H9 (cell line): ENCODE results near the gene CCDC110. TPM values are rescaled to one million over a fixed set of nuclear protein-coding genes. Genes with fewer than 3 reads are reported as not detected.
"Not testable (repeated sequence)": the region's sequence is repeated elsewhere in the genome, so short reads cannot be mapped to it uniquely, and the experiment has no call there.

Source experiments
- DNase-seq: peaks from one replicate; pipeline ENCODE4 v3.0.0-alpha.2; 2017
- H2AFZ ChIP-seq: one replicate; pipeline ENCODE4 v1.6.1; 2013; ENCODE audit warnings: mild to moderate bottlenecking, low read length, control low read depth, moderate library complexity
- H2AK5ac ChIP-seq: 2 replicates; pipeline ENCODE4 v1.6.1; 2013; ENCODE audit warnings: low read length, control low read depth, mixed read lengths; ENCODE audit not compliant: insufficient read length
- H2BK120ac ChIP-seq: one replicate; pipeline ENCODE4 v1.6.1; 2013; ENCODE audit warnings: low read depth, mild to moderate bottlenecking, low read length, control low read depth, inconsistent platforms; ENCODE audit not compliant: poor library complexity, severe bottlenecking
- H2BK12ac ChIP-seq: 2 replicates; pipeline ENCODE4 v1.6.1; 2013; ENCODE audit warnings: low read length, control low read depth, mixed read lengths, low read depth; ENCODE audit not compliant: insufficient read length
- H2BK15ac ChIP-seq: 2 replicates; pipeline ENCODE4 v1.6.1; 2013; ENCODE audit warnings: low read depth, low read length, control low read depth
- H2BK20ac ChIP-seq: one replicate; pipeline ENCODE4 v1.6.1; 2013; ENCODE audit warnings: low read depth, mild to moderate bottlenecking, low read length, control low read depth, inconsistent platforms; ENCODE audit not compliant: poor library complexity, severe bottlenecking
- H2BK5ac ChIP-seq: 2 replicates; pipeline ENCODE4 v1.6.1; 2013; ENCODE audit warnings: low read length, control low read depth, mixed read lengths; ENCODE audit not compliant: insufficient read length
- H3K14ac ChIP-seq: 2 replicates; pipeline ENCODE4 v1.6.1; 2013; ENCODE audit warnings: low read length, control low read depth; ENCODE audit not compliant: insufficient read depth
- H3K18ac ChIP-seq: 2 replicates; pipeline ENCODE4 v1.6.1; 2013; ENCODE audit warnings: low read depth, mild to moderate bottlenecking, mixed read lengths, low read length, control low read depth; ENCODE audit not compliant: insufficient read length
- H3K23ac ChIP-seq: 2 replicates; pipeline ENCODE4 v1.6.1; 2013; ENCODE audit warnings: low read length, control low read depth, mixed read lengths, low read depth; ENCODE audit not compliant: insufficient read length
- H3K23me2 ChIP-seq: 2 replicates; pipeline ENCODE4 v1.6.1; 2013; ENCODE audit warnings: low read depth, mild to moderate bottlenecking, mixed read lengths, low read length, control low read depth; ENCODE audit not compliant: insufficient read length, poor library complexity, severe bottlenecking
- H3K27ac ChIP-seq: 2 replicates; pipeline ENCODE4 v1.5.1; 2013; ENCODE audit warnings: low read length, control low read depth, mixed read lengths, low read depth; ENCODE audit not compliant: insufficient read length
- H3K27me3 ChIP-seq: 2 replicates; pipeline ENCODE4 v1.6.1; 2013; ENCODE audit warnings: low read length, control low read depth, inconsistent platforms; ENCODE audit not compliant: insufficient read depth
- H3K4ac ChIP-seq: 2 replicates; pipeline ENCODE4 v1.6.1; 2013; ENCODE audit warnings: low read depth, mild to moderate bottlenecking, control low read depth, inconsistent platforms, low read length, moderate library complexity
- H3K4me1 ChIP-seq: 2 replicates; pipeline ENCODE4 v1.6.1; 2013; ENCODE audit warnings: low read length, control low read depth, inconsistent platforms; ENCODE audit not compliant: insufficient read depth
- H3K4me2 ChIP-seq: 2 replicates; pipeline ENCODE4 v1.6.1; 2013; ENCODE audit warnings: low read length, control low read depth, mixed read lengths; ENCODE audit not compliant: insufficient read length, insufficient read depth
- H3K56ac ChIP-seq: 2 replicates; pipeline ENCODE4 v1.6.1; 2013; ENCODE audit warnings: low read depth, mild to moderate bottlenecking, mixed read lengths, low read length, control low read depth; ENCODE audit not compliant: insufficient read length
- H3K79me1 ChIP-seq: 2 replicates; pipeline ENCODE4 v1.6.1; 2013; ENCODE audit warnings: low read depth, mild to moderate bottlenecking, moderate library complexity, low read length, control low read depth, inconsistent platforms; ENCODE audit not compliant: insufficient read depth, poor library complexity, severe bottlenecking
- H3K79me2 ChIP-seq: 2 replicates; pipeline ENCODE4 v1.6.1; 2013; ENCODE audit warnings: low read length, control low read depth, inconsistent platforms; ENCODE audit not compliant: insufficient read depth
- H3K9ac ChIP-seq: 2 replicates; pipeline ENCODE4 v1.6.1; 2013; ENCODE audit warnings: low read length, control low read depth, mixed read lengths; ENCODE audit not compliant: insufficient read length; ENCODE audit errors: extremely low read depth
- H3K9me3 ChIP-seq: one replicate; pipeline ENCODE4 v1.6.1; 2013; ENCODE audit warnings: low read depth, low read length, inconsistent platforms; ENCODE audit not compliant: control insufficient read depth
- H3T11ph ChIP-seq: one replicate; pipeline ENCODE4 v1.6.1; 2013; ENCODE audit warnings: mild to moderate bottlenecking, low read length, control low read depth, inconsistent platforms
- H4K20me1 ChIP-seq: one replicate; pipeline ENCODE4 v1.6.1; 2013; ENCODE audit not compliant: control insufficient read depth, insufficient read length, insufficient read depth
- H4K5ac ChIP-seq: 2 replicates; pipeline ENCODE4 v1.6.1; 2013; ENCODE audit warnings: low read depth, mild to moderate bottlenecking, mixed read lengths, low read length, control low read depth; ENCODE audit not compliant: insufficient read length
- H4K8ac ChIP-seq: replicated peaks from 2 replicates; pipeline ENCODE4 v1.6.1; 2013; ENCODE audit warnings: low read length, control low read depth, mixed read lengths, low read depth; ENCODE audit not compliant: insufficient read length
- H4K91ac ChIP-seq: 2 replicates; pipeline ENCODE4 v1.6.1; 2013; ENCODE audit warnings: low read depth, mild to moderate bottlenecking, moderate library complexity, mixed read lengths, low read length, control low read depth; ENCODE audit not compliant: insufficient read length
- H3K27ac Mint-ChIP-seq, 3 experiments: 2 replicates in 2 of 3; 3 replicates in 1 of 3; pipeline ENCODE4 v1.8.0; 2020 to 2021; ENCODE audit warnings: mixed read lengths in 3 of 3, mild to moderate bottlenecking in 1 of 3, moderate library complexity in 1 of 3
- H3K27me3 Mint-ChIP-seq: 2 replicates; pipeline ENCODE4 v1.8.0; 2021; ENCODE audit warnings: low read depth, mild to moderate bottlenecking, moderate library complexity, mixed read lengths
- H3K36me3 Mint-ChIP-seq, 3 experiments: 2 replicates in 2 of 3; 3 replicates in 1 of 3; pipeline ENCODE4 v1.8.0; 2020 to 2021; ENCODE audit warnings: low read depth in 3 of 3, mixed read lengths in 3 of 3; ENCODE audit not compliant: insufficient read depth in 1 of 3
- H3K4me1 Mint-ChIP-seq, 2 experiments: 2 replicates each; pipeline ENCODE4 v1.8.0; 2020; ENCODE audit warnings: mixed read lengths in 2 of 2
- H3K4me3 Mint-ChIP-seq, 2 experiments: 2 replicates in 1 of 2; 3 replicates in 1 of 2; pipeline ENCODE4 v1.8.0; 2020 to 2021; ENCODE audit warnings: mild to moderate bottlenecking in 2 of 2, mixed read lengths in 2 of 2, moderate library complexity in 1 of 2
- H3K9me3 Mint-ChIP-seq, 2 experiments: 2 replicates in 1 of 2; 3 replicates in 1 of 2; pipeline ENCODE4 v1.8.0; 2020; ENCODE audit warnings: mild to moderate bottlenecking in 2 of 2, mixed read lengths in 2 of 2, moderate library complexity in 1 of 2
- CTCF ChIP-seq: fragments of 200-600 bp; sonication (generic); conservative IDR thresholded peaks from 3 replicates; pipeline ENCODE4 v1.8.0; 2021; ENCODE audit warnings: antibody characterized with exemption, mild to moderate bottlenecking
- WGBS: extraction: QIAGEN DNeasy Blood & Tissue Kit; methylation state at CpG from one replicate; pipeline ENCODE4 v1.1.7; 2013; ENCODE audit warnings: missing lambda C conversion rate, low lambda C conversion rate, mixed read lengths; ENCODE audit not compliant: insufficient read length; ENCODE audit errors: extremely low coverage; 5-methylcytosine and 5-hydroxymethylcytosine counted together
- total RNA-seq: library from RNA; stranded (reverse); gene quantifications from 2 replicates; pipeline ENCODE4 v1.2.1, GENCODE V29; 2021

The CCDC110 gene
- total RNA-seq, 1 experiment from 2014 or later: 2.3 TPM

GRCh38 chr4:185512516-185512915 lies 41.0 kb upstream of the CCDC110 start:
- Histone ChIP-seq H3K27me3 (no peaks in the 10 kb centered on the region), H2AFZ (no peak overlapping the region), H3K56ac (no peak overlapping the region), H2BK20ac (no peak overlapping the region), H2AK5ac (no peak overlapping the region), H3T11ph (no peak overlapping the region), H2BK12ac (no peak overlapping the region), H3K79me1 (no peaks in the 10 kb centered on the region), H3K9ac (no peak overlapping the region), H4K91ac (no peak overlapping the region), H3K79me2 (no peaks in the 10 kb centered on the region), H3K27ac (no peak overlapping the region), H3K9me3 (no peaks in the 10 kb centered on the region), H3K4me2 (no peak overlapping the region), H3K23ac (no peak overlapping the region), H3K14ac (no peak overlapping the region), H3K4me1 (no peaks in the 10 kb centered on the region), H4K8ac (no peak overlapping the region), H2BK120ac (no peak overlapping the region), H2BK15ac (no peak overlapping the region), H4K5ac (no peak overlapping the region), H3K18ac (no peak overlapping the region), H3K4ac (no peak overlapping the region), H2BK5ac (no peak overlapping the region), H4K20me1 (no peaks in the 10 kb centered on the region), H3K23me2 (no peaks in the 10 kb centered on the region)
- DNase-seq: no peak
- Mint-ChIP-seq H3K36me3 (peaks cover 0 to 4% (median 0%) of the 10 kb centered on the region in 3 experiments; a peak in 1 of 7 replicates), H3K4me3 (no peak overlapping the region), H3K9me3 (no peaks in the 10 kb centered on the region), H3K27me3 (no peaks in the 10 kb centered on the region), H3K4me1 (no peaks in the 10 kb centered on the region), H3K27ac (no peak overlapping the region)
- WGBS: no CpG with 5 or more reads among the region's 3 CpGs
- no peak for TF ChIP-seq CTCF

- H4K8ac ChIP-seq, H3K4me1 ChIP-seq, H2BK12ac ChIP-seq, H2AK5ac ChIP-seq, H3K27me3 ChIP-seq, H2AFZ ChIP-seq, H3K4me1 Mint-ChIP-seq, H3K23ac ChIP-seq, H4K91ac ChIP-seq, H3K36me3 Mint-ChIP-seq, H3K4me2 ChIP-seq, H3K4me3 Mint-ChIP-seq, H2BK20ac ChIP-seq, H3K27ac ChIP-seq, H3T11ph ChIP-seq, H3K9me3 Mint-ChIP-seq, H3K9ac ChIP-seq, H3K14ac ChIP-seq, H3K9me3 ChIP-seq, H3K79me1 ChIP-seq, H3K23me2 ChIP-seq, DNase-seq, H3K27me3 Mint-ChIP-seq, H2BK5ac ChIP-seq, H4K20me1 ChIP-seq, H2BK15ac ChIP-seq, H3K27ac Mint-ChIP-seq, H3K4ac ChIP-seq, H3K79me2 ChIP-seq, H2BK120ac ChIP-seq, H3K56ac ChIP-seq, H3K18ac ChIP-seq, H4K5ac ChIP-seq: not testable (repeated sequence)
- no CpG with 5 or more reads among the region's 2 CpGs for WGBS
These were observed 39.7 kb upstream of the CCDC110 start for GRCh38 chr4:185511243-185511642.
